PC-9 (cell line): Measurements from ENCODE around the gene DRD4. TPM values are rescaled to one million over a fixed set of nuclear protein-coding genes. Genes with fewer than 3 reads are reported as not detected.
"Not testable (repeated sequence)": the region's sequence is repeated elsewhere in the genome, so short reads cannot be mapped to it uniquely, and the experiment has no call there.

ENCODE experiments used
- BruUV-seq: library from RNA; stranded (reverse); fragments of 400-500 nt; replicated peaks from 2 replicates; lab custom pipeline; 2021; lab: Mats Ljungman, UMichigan
- CTCF ChIA-PET: fragments of 300-600 bp; sonication (Branson Sonifier 250); formaldehyde crosslinking; loops from one replicate; lab custom pipeline; 2022; ENCODE audit warnings: antibody characterized with exemption; lab: Charles Lee
- POLR2A ChIA-PET: fragments of 300-600 bp; sonication (Branson Sonifier 250); formaldehyde crosslinking; loops from one replicate; lab custom pipeline; 2022; ENCODE audit warnings: antibody characterized with exemption; ENCODE audit not compliant: unreplicated experiment; lab: Charles Lee
- DNase-seq, 2 experiments: peaks; one replicate each; pipeline versions ENCODE4 v3.0.0 to v3.0.0-alpha.2; 2015 to 2022; ENCODE audit warnings: mixed read lengths in 1 of 2
- H2AFZ ChIP-seq: fragments of 200-600 bp; sonication (generic); 2 replicates; pipeline ENCODE4 v1.8.1; 2017; ENCODE audit warnings: antibody characterized with exemption
- H3F3A ChIP-seq: fragments of 200-600 bp; sonication (generic); 2 replicates; pipeline ENCODE4 v1.8.1; 2017; ENCODE audit warnings: antibody characterized with exemption, mild to moderate bottlenecking, low read depth; ENCODE audit not compliant: insufficient read depth
- H3K27ac ChIP-seq: fragments of 200-600 bp; sonication (generic); 2 replicates; pipeline ENCODE4 v1.6.1; 2016; ENCODE audit warnings: mixed run types
- H3K27me3 ChIP-seq: fragments of 200-600 bp; sonication (generic); 2 replicates; pipeline ENCODE4 v1.6.1; 2016; ENCODE audit warnings: low read depth, mixed run types; ENCODE audit not compliant: insufficient read depth
- H3K36me3 ChIP-seq: fragments of 200-600 bp; sonication (generic); 2 replicates; pipeline ENCODE4 v1.6.1; 2016; ENCODE audit warnings: low read depth, mixed run types
- H3K4me1 ChIP-seq: fragments of 200-600 bp; sonication (generic); replicated peaks from 2 replicates; pipeline ENCODE4 v1.6.1; 2016; ENCODE audit warnings: mixed run types; ENCODE audit not compliant: insufficient read depth
- H3K4me2 ChIP-seq: fragments of 200-600 bp; sonication (generic); 2 replicates; pipeline ENCODE4 v1.6.1; 2017; ENCODE audit warnings: mixed run types
- H3K4me3 ChIP-seq: fragments of 200-600 bp; sonication (generic); 2 replicates; pipeline ENCODE4 v1.6.1; 2016; ENCODE audit warnings: mixed run types
- H3K79me2 ChIP-seq: fragments of 200-600 bp; sonication (generic); 2 replicates; pipeline ENCODE4 v1.6.1; 2017; ENCODE audit warnings: low read depth, mixed run types
- H3K9me2 ChIP-seq: fragments of 200-600 bp; sonication (generic); 2 replicates; pipeline ENCODE4 v1.8.1; 2017; ENCODE audit warnings: mild to moderate bottlenecking; ENCODE audit not compliant: insufficient read depth
- H3K9me3 ChIP-seq: fragments of 200-600 bp; sonication (generic); 2 replicates; pipeline ENCODE4 v1.8.1; 2016; ENCODE audit warnings: low read depth; ENCODE audit not compliant: insufficient read depth
- H4K20me1 ChIP-seq: fragments of 200-600 bp; sonication (generic); 2 replicates; pipeline ENCODE4 v1.8.1; 2017; ENCODE audit not compliant: insufficient read depth
- CTCF ChIP-seq: fragments of 200-600 bp; sonication (generic); conservative IDR thresholded peaks from 2 replicates; pipeline ENCODE4 v1.6.1; 2017; ENCODE audit warnings: mixed run types, antibody characterized with exemption, mild to moderate bottlenecking, moderate library complexity
- EZH2 ChIP-seq: fragments of 200-600 bp; sonication (generic); IDR thresholded peaks from 2 replicates; pipeline ENCODE4 v1.8.0; 2017; ENCODE audit warnings: antibody characterized with exemption, low read depth
- intact Hi-C: fragments of 100-400 bp; cut with micrococcal nuclease; formaldehyde crosslinking; loops from one replicate; pipeline ENCODE4 v1.10.0; 2022; ENCODE audit not compliant: unreplicated experiment
- total RNA-seq: library from RNA; stranded (reverse); gene quantifications from 2 replicates; pipeline ENCODE4 v1.2.3, GENCODE V29; 2021

Gene DRD4
- total RNA-seq, 1 experiment from 2014 or later: 0.35 TPM

GRCh38 chr11:645536-645935, 8.5 kb downstream of the DRD4 start:
- no TSS peak for BruUV-seq
- Histone ChIP-seq H3K79me2 (no peaks in the 10 kb centered on the region), H4K20me1 (no peaks in the 10 kb centered on the region), H2AFZ (no peak overlapping the region), H3K27me3 (no peaks in the 10 kb centered on the region), H3K9me2 (no peaks in the 10 kb centered on the region), H3K4me3 (no peak overlapping the region), H3F3A (peaks cover 23% of the 10 kb centered on the region; the same call in 1 of the 2 replicates), H3K4me1 (no peaks in the 10 kb centered on the region), H3K9me3 (no peaks in the 10 kb centered on the region), H3K27ac (no peak overlapping the region), H3K36me3 (no peaks in the 10 kb centered on the region), H3K4me2 (no peak overlapping the region)
- ChIA-PET POLR2A (no interaction called here), CTCF (no interaction called here)
- TF ChIP-seq CTCF (no peak), EZH2 (no peak)
- DNase-seq: no peak
- intact Hi-C loops: no loop called here

GRCh38 chr11:646214-646613, 9.1 kb downstream of the DRD4 start:
- Histone ChIP-seq H3K9me3 (no peaks in the 10 kb centered on the region), H3K4me2 (no peak overlapping the region), H3K27ac (no peak overlapping the region), H3K27me3 (no peaks in the 10 kb centered on the region), H3K36me3 (no peaks in the 10 kb centered on the region), H3K4me3 (no peak overlapping the region), H4K20me1 (no peaks in the 10 kb centered on the region), H2AFZ (no peak overlapping the region), H3K4me1 (no peaks in the 10 kb centered on the region), H3K79me2 (no peaks in the 10 kb centered on the region), H3F3A (peaks cover 23% of the 10 kb centered on the region; the same call in 1 of the 2 replicates), H3K9me2 (no peaks in the 10 kb centered on the region)
- TF ChIP-seq EZH2: no peak
- TF ChIP-seq CTCF: no peak
- no TSS peak for BruUV-seq
- ChIA-PET POLR2A (no interaction called here), CTCF (no interaction called here)
- DNase-seq: no peak
- intact Hi-C loops: no loop called here

- intact Hi-C loops, H2AFZ ChIP-seq, DNase-seq, H3K79me2 ChIP-seq, H3K9me2 ChIP-seq, POLR2A ChIA-PET, H4K20me1 ChIP-seq, H3K4me1 ChIP-seq, H3K27me3 ChIP-seq, CTCF ChIA-PET, BruUV-seq, H3K9me3 ChIP-seq, H3K27ac ChIP-seq, H3K4me3 ChIP-seq, H3K4me2 ChIP-seq, H3K36me3 ChIP-seq: not testable (repeated sequence)
- H3F3A ChIP-seq: peaks cover 18% of the 10 kb centered on the region; the same call in 1 of the 2 replicates
These were observed 10.6 kb downstream of the DRD4 start for GRCh38 chr11:647672-648158.

- no peaks in the 10 kb centered on the region for H3K36me3 ChIP-seq
- H3K9me3 ChIP-seq: no peaks in the 10 kb centered on the region
- H3K27me3 ChIP-seq: no peaks in the 10 kb centered on the region
- no peak overlapping the region for H2AFZ ChIP-seq
- no peaks in the 10 kb centered on the region for H3K79me2 ChIP-seq
- no peak overlapping the region for H3K4me3 ChIP-seq
- H3K27ac ChIP-seq: no peak overlapping the region
- ChIA-PET CTCF (no interaction called here), POLR2A (no interaction called here)
- DNase-seq: no peak
- intact Hi-C loops: no loop called here
- no peaks in the 10 kb centered on the region for H4K20me1 ChIP-seq
- no TSS peak for BruUV-seq
- TF ChIP-seq EZH2 (no peak), CTCF (no peak)
- H3K4me2 ChIP-seq: no peak overlapping the region
- H3F3A ChIP-seq: peaks cover 13% of the 10 kb centered on the region; the same call in 1 of the 2 replicates
- no peaks in the 10 kb centered on the region for H3K4me1 ChIP-seq
- no peaks in the 10 kb centered on the region for H3K9me2 ChIP-seq
These were observed 13.4 kb downstream of the DRD4 start for GRCh38 chr11:650482-650881.

- CTCF ChIA-PET, H3K4me1 ChIP-seq, H3K4me2 ChIP-seq, DNase-seq, POLR2A ChIA-PET, H3K4me3 ChIP-seq, H3K79me2 ChIP-seq, H4K20me1 ChIP-seq, intact Hi-C loops, H2AFZ ChIP-seq, H3F3A ChIP-seq, H3K36me3 ChIP-seq, H3K27ac ChIP-seq, BruUV-seq, H3K27me3 ChIP-seq, H3K9me3 ChIP-seq, H3K9me2 ChIP-seq: not testable (repeated sequence)
These were observed 16.1 kb downstream of the DRD4 start for GRCh38 chr11:653136-653535.
